Activated naive CD8-positive, alpha-beta T cell (primary cell): Measurements from ENCODE around the gene LHX1.

Experiments
- H3K27ac Mint-ChIP-seq: one replicate; pipeline ENCODE4 v1.8.0; 2021; ENCODE audit warnings: mixed read lengths
- H3K27me3 Mint-ChIP-seq: one replicate; pipeline ENCODE4 v1.8.0; 2021; ENCODE audit warnings: mixed read lengths
- H3K36me3 Mint-ChIP-seq: one replicate; pipeline ENCODE4 v1.8.0; 2021; ENCODE audit warnings: mixed read lengths
- H3K4me1 Mint-ChIP-seq: one replicate; pipeline ENCODE4 v1.8.0; 2021; ENCODE audit warnings: low read depth, mixed read lengths
- H3K4me3 Mint-ChIP-seq: one replicate; pipeline ENCODE4 v1.8.0; 2021; ENCODE audit warnings: mild to moderate bottlenecking, mixed read lengths
- H3K9me3 Mint-ChIP-seq: one replicate; pipeline ENCODE4 v1.8.0; 2021; ENCODE audit warnings: low read depth, mixed read lengths

LHX1 gene

GRCh38 chr17:36931697-36932382, 5.4 kb upstream of the LHX1 start:
- peaks cover 55% of the 10 kb centered on the region for H3K4me1 Mint-ChIP-seq

GRCh38 chr17:36932383-36932693, 4.9 kb upstream of the LHX1 start:
- H3K36me3 Mint-ChIP-seq: no peaks in the 10 kb centered on the region
- H3K27ac Mint-ChIP-seq: no peak overlapping the region
- peak overlapping the region; percentile 77 for H3K4me3 Mint-ChIP-seq
- H3K4me1 Mint-ChIP-seq: peaks cover 60% of the 10 kb centered on the region
- peaks cover 62% of the 10 kb centered on the region for H3K27me3 Mint-ChIP-seq
- H3K9me3 Mint-ChIP-seq: no peaks in the 10 kb centered on the region

More at GRCh38 chr17:36931697-36932382, 5.4 kb upstream of the LHX1 start:
- Mint-ChIP-seq H3K36me3 (no peaks in the 10 kb centered on the region), H3K27me3 (peaks cover 62% of the 10 kb centered on the region), H3K9me3 (no peaks in the 10 kb centered on the region), H3K27ac (no peak overlapping the region), H3K4me3 (peak overlapping the region; percentile 77)

GRCh38 chr17:36932694-36933511, 4.4 kb upstream of the LHX1 start:
- Mint-ChIP-seq H3K4me3 (peak overlapping the region; percentile 70), H3K36me3 (no peaks in the 10 kb centered on the region), H3K4me1 (peaks cover 61% of the 10 kb centered on the region), H3K27me3 (peaks cover 62% of the 10 kb centered on the region), H3K27ac (no peak overlapping the region), H3K9me3 (no peaks in the 10 kb centered on the region)

- peaks cover 57% of the 10 kb centered on the region for H3K4me1 Mint-ChIP-seq
- H3K36me3 Mint-ChIP-seq: no peaks in the 10 kb centered on the region
- no peak overlapping the region for H3K27ac Mint-ChIP-seq
- H3K9me3 Mint-ChIP-seq: no peaks in the 10 kb centered on the region
- H3K4me3 Mint-ChIP-seq: peak overlapping the region; percentile 78
- H3K27me3 Mint-ChIP-seq: peaks cover 60% of the 10 kb centered on the region
Observed at GRCh38 chr17:36933512-36934143, 3.6 kb upstream of the LHX1 start.

- H3K4me3 Mint-ChIP-seq: peak overlapping the region; percentile 78
- peaks cover 57% of the 10 kb centered on the region for H3K4me1 Mint-ChIP-seq
- H3K9me3 Mint-ChIP-seq: no peaks in the 10 kb centered on the region
- H3K27me3 Mint-ChIP-seq: peaks cover 58% of the 10 kb centered on the region
- H3K27ac Mint-ChIP-seq: no peak overlapping the region
- H3K36me3 Mint-ChIP-seq: no peaks in the 10 kb centered on the region
Observed at GRCh38 chr17:36934144-36934691, 3.1 kb upstream of the LHX1 start.

GRCh38 chr17:36934692-36935630, 2.3 kb upstream of the LHX1 start:
- H3K36me3 Mint-ChIP-seq: no peaks in the 10 kb centered on the region
- peak overlapping the region; percentile 73 for H3K4me3 Mint-ChIP-seq
- H3K4me1 Mint-ChIP-seq: peaks cover 61% of the 10 kb centered on the region
- H3K27ac Mint-ChIP-seq: no peak overlapping the region
- H3K27me3 Mint-ChIP-seq: peaks cover 55% of the 10 kb centered on the region
- no peaks in the 10 kb centered on the region for H3K9me3 Mint-ChIP-seq

GRCh38 chr17:36935671-36936454, 1.4 kb upstream of the LHX1 start:
- no peaks in the 10 kb centered on the region for H3K36me3 Mint-ChIP-seq
- H3K9me3 Mint-ChIP-seq: no peaks in the 10 kb centered on the region
- no peak overlapping the region for H3K27ac Mint-ChIP-seq
- peaks cover 65% of the 10 kb centered on the region for H3K4me1 Mint-ChIP-seq
- peaks cover 52% of the 10 kb centered on the region for H3K27me3 Mint-ChIP-seq
- H3K4me3 Mint-ChIP-seq: peak overlapping the region; percentile 73

GRCh38 chr17:36936455-36937000, 747 bp upstream of the LHX1 start:
- no peaks in the 10 kb centered on the region for H3K36me3 Mint-ChIP-seq
- peaks cover 69% of the 10 kb centered on the region for H3K4me1 Mint-ChIP-seq
- H3K9me3 Mint-ChIP-seq: no peaks in the 10 kb centered on the region

GRCh38 chr17:36937959-36938565, 787 bp downstream of the LHX1 start:
- Mint-ChIP-seq H3K27ac (peak overlapping the region; percentile 75), H3K4me1 (peaks cover 60% of the 10 kb centered on the region), H3K4me3 (peak overlapping the region; percentile 81), H3K36me3 (no peaks in the 10 kb centered on the region), H3K9me3 (no peaks in the 10 kb centered on the region), H3K27me3 (peaks cover 43% of the 10 kb centered on the region)

More at GRCh38 chr17:36936455-36937000, 747 bp upstream of the LHX1 start:
- peaks cover 52% of the 10 kb centered on the region for H3K27me3 Mint-ChIP-seq
- peak overlapping the region; percentile 81 for H3K4me3 Mint-ChIP-seq
- no peak overlapping the region for H3K27ac Mint-ChIP-seq

- H3K27me3 Mint-ChIP-seq: peaks cover 43% of the 10 kb centered on the region
- H3K36me3 Mint-ChIP-seq: no peaks in the 10 kb centered on the region
- peaks cover 59% of the 10 kb centered on the region for H3K4me1 Mint-ChIP-seq
- H3K27ac Mint-ChIP-seq: no peak overlapping the region
- H3K9me3 Mint-ChIP-seq: no peaks in the 10 kb centered on the region
- H3K4me3 Mint-ChIP-seq: peak overlapping the region; percentile 81
Observed at GRCh38 chr17:36938566-36939051, 1.3 kb downstream of the LHX1 start.

GRCh38 chr17:36939052-36939801, 2.0 kb downstream of the LHX1 start:
- Mint-ChIP-seq H3K9me3 (no peaks in the 10 kb centered on the region), H3K4me1 (peaks cover 55% of the 10 kb centered on the region), H3K36me3 (no peaks in the 10 kb centered on the region), H3K27ac (no peak overlapping the region), H3K4me3 (peak overlapping the region; percentile 54), H3K27me3 (peaks cover 42% of the 10 kb centered on the region)

GRCh38 chr17:36939802-36940312, 2.6 kb downstream of the LHX1 start:
- Mint-ChIP-seq H3K4me1 (peaks cover 56% of the 10 kb centered on the region), H3K4me3 (peak overlapping the region; percentile 44), H3K27me3 (peaks cover 46% of the 10 kb centered on the region), H3K9me3 (no peaks in the 10 kb centered on the region), H3K27ac (no peak overlapping the region), H3K36me3 (no peaks in the 10 kb centered on the region)
